Measurements from ENCODE around the gene TMEM106A.
"Not testable (repeated sequence)": the region's sequence is repeated elsewhere in the genome, so short reads cannot be mapped to it uniquely, and the experiment has no call there.

TMEM106A gene

GRCh38 chr17:43216369-43216761 lies 4.7 kb downstream of the TMEM106A start:
- no peak for DNase-seq (ENCODE audit: low read depth in 2 of 2)

- no peak for DNase-seq (ENCODE audit: low read depth in 2 of 2)
Observed at GRCh38 chr17:43216762-43217613, 5.3 kb downstream of the TMEM106A start.

- DNase-seq (ENCODE audit: low read depth in 2 of 2) = no peak
Observed at GRCh38 chr17:43217614-43218087, 6.0 kb downstream of the TMEM106A start.

- no peak for DNase-seq (ENCODE audit: low read depth in 2 of 2)
Observed at GRCh38 chr17:43219001-43219400, 7.3 kb downstream of the TMEM106A start.

GRCh38 chr17:43219746-43220380 lies 8.2 kb downstream of the TMEM106A start:
- no peak for DNase-seq (ENCODE audit: low read depth in 2 of 2)

GRCh38 chr17:43220511-43221125 lies 8.9 kb downstream of the TMEM106A start:
- no peak for DNase-seq (ENCODE audit: low read depth in 2 of 2)

- no peak for DNase-seq (ENCODE audit: low read depth in 2 of 2)
Observed at GRCh38 chr17:43224146-43224705, 12.6 kb downstream of the TMEM106A start.

GRCh38 chr17:43226393-43226792 lies 14.7 kb downstream of the TMEM106A start:
- no peak for DNase-seq (ENCODE audit: low read depth in 2 of 2)

- DNase-seq (ENCODE audit: low read depth in 2 of 2) = not testable (repeated sequence)
Observed at GRCh38 chr17:43228020-43228782, 16.5 kb downstream of the TMEM106A start, which contains the start of gene CCDC200. CCDC200 (minus strand) TSS chr17:43228623; CDS start chr17:43228554, 69 bp downstream.

- DNase-seq (ENCODE audit: low read depth in 2 of 2) = not testable (repeated sequence)
Observed at GRCh38 chr17:43231205-43232020, 19.7 kb downstream of the TMEM106A start.

GRCh38 chr17:43232021-43232699 lies 20.5 kb downstream of the TMEM106A start:
- not testable (repeated sequence) for DNase-seq (ENCODE audit: low read depth in 2 of 2)

- DNase-seq (ENCODE audit: low read depth in 2 of 2) = not testable (repeated sequence)
Observed at GRCh38 chr17:43233263-43233662, 21.6 kb downstream of the TMEM106A start.

- DNase-seq (ENCODE audit: low read depth in 2 of 2) = not testable (repeated sequence)
Observed at GRCh38 chr17:43233877-43234276, 22.2 kb downstream of the TMEM106A start, which contains the start of gene RNU2-1. RNU2-1 (minus strand) TSS chr17:43233977.

GRCh38 chr17:43239597-43239996 lies 27.9 kb downstream of the TMEM106A start:
- not testable (repeated sequence) for DNase-seq (ENCODE audit: low read depth in 2 of 2)

GRCh38 chr17:43240596-43241352 lies 29.1 kb downstream of the TMEM106A start:
- not testable (repeated sequence) for DNase-seq (ENCODE audit: low read depth in 2 of 2)

- not testable (repeated sequence) for DNase-seq (ENCODE audit: low read depth in 2 of 2)
Observed at GRCh38 chr17:43246456-43246855, 34.8 kb downstream of the TMEM106A start.

Data from activated CD4-positive, alpha-beta T cell treated with anti-CD3 and anti-CD28 coated beads for 24 hours (primary cell).